Activated CD4-positive, alpha-beta T cell treated with anti-CD3 and anti-CD28 coated beads, Interleukin-2, Interleukin-4, amounts not matched to agents 100 ng/mL and 50 ng/mL, durations not matched to agents 16 hours and 8 hours (primary cell): ENCODE data around the gene SELENOI.
"Not testable (repeated sequence)": the region's sequence is repeated elsewhere in the genome, so short reads cannot be mapped to it uniquely, and the experiment has no call there.

ENCODE experiments used
- DNase-seq: peaks from one replicate; pipeline ENCODE4 v3.0.0-alpha.2; 2020; ENCODE audit warnings: low spot score

Gene SELENOI, protein sequence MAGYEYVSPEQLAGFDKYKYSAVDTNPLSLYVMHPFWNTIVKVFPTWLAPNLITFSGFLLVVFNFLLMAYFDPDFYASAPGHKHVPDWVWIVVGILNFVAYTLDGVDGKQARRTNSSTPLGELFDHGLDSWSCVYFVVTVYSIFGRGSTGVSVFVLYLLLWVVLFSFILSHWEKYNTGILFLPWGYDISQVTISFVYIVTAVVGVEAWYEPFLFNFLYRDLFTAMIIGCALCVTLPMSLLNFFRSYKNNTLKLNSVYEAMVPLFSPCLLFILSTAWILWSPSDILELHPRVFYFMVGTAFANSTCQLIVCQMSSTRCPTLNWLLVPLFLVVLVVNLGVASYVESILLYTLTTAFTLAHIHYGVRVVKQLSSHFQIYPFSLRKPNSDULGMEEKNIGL

DNA sequence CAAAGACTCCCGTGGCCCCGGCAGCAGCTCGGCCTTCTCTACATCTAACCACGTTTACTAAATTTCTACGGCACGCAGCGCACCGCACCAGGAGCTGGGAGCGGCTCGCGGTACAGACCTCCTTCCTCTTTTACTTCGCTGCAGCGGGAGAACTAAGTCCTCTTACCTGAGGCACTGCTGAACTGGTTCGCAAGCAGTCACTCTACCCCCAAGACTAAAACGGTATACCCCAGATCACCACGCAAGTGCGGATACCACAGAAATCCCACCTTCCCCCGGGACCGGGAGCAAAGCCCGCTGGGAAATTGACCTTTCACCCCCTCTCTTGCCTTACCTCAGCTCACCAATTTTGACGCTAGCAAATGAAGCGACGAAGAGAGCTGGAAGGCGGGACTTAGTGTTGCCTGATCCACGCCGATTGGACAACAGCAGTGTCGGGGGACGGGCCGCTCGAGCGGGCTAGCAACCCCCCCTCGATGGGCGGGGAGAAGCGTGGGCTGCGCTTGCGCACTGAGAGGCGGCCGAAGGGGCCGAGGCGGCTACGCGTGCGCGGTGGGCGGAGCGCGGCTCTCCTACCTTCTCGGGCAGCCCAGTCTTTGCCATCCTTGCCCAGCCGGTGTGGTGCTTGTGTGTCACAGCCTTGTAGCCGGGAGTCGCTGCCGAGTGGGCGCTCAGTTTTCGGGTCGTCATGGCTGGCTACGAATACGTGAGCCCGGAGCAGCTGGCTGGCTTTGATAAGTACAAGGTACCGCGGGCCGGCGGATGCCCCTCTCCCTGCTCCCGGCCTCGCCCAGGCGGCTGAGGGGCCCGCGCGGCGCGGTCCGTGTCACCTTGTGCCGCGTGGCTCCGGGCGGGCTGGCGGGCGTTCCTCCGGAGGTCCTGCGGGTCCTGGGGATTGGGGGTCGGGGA, at the start of gene SELENOI:
Gene SELENOI (plus strand): TSS at position 599 of the 909 bp plus-strand sequence. CDS start 90 bp downstream, at position 689.
- peak; percentile 100 for DNase-seq

DNA sequence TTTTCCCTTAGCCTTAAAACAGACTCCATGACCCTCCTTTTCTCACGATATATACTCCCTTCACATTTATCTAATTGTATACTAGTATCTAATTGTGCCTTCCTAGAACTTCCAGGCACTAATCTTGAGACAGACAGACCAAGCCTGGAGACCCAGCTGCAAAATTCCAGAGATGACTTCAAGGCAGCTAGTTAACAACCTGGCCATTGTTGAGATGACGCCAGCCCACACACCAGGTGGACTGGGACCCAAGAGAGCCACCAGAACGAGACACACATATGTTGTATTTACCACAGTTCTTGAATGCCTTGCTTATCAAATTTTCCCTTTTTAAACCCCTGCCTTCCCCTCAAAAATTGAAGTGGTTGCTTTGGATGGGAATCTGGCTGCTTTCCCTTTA, 48.9 kb upstream of the SELENOI start:
- no peak for DNase-seq

DNA sequence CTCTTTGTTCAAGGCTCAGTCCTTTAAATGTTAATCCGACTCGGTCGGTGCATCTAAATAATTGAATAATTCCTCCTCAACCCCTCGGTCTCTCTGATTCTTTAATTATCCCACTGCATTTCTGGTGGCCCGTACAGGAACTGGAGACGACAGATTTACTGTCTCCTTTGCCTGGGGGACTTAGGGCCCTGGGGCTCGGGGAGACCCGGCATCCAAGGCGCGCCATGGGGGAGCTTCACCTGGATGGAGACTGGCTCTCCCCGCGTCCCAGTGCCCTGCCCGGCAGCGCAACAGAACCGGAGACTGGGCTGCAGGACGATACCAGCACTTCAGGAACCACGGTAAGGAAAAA, 47.7 kb upstream of the SELENOI start:
- DNase-seq: no peak

DNA sequence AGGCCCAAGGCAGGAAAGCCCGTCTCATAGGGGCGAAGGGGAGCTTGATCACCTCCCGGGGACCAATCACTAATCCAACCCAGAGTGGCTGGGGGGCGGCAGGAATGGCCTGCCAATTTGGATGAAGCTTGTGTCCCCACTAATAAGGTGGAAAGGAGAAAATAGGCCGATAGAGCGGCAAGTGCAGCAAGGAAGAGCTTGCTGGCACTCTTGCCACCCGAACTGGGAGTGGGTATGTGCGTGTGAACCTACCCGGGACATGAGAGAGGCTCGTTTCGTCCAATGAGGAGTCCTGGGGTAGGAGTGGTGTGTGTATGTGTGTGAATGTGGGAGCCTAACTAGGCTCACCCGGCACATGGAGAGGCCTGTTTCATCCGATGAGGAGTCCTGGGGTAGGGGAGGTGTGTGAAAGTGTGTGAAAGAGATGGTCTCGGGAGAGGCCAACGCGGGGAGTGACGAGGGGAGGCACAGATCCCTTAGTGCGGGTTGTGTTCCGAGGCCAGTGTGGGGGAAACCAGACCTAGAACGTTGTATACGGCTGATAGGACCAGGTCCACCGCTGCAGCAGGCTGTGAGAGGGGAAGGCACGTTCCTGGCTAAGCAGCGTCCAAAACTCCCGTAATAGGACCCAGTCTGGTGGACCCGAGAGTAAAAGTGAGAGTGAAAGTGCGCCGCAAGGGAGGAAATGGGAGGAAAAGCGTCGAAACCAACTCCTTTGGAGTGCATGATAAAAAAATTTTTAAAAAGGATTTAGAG, 47.1 kb upstream of the SELENOI start:
- DNase-seq: peak; percentile 21

DNA sequence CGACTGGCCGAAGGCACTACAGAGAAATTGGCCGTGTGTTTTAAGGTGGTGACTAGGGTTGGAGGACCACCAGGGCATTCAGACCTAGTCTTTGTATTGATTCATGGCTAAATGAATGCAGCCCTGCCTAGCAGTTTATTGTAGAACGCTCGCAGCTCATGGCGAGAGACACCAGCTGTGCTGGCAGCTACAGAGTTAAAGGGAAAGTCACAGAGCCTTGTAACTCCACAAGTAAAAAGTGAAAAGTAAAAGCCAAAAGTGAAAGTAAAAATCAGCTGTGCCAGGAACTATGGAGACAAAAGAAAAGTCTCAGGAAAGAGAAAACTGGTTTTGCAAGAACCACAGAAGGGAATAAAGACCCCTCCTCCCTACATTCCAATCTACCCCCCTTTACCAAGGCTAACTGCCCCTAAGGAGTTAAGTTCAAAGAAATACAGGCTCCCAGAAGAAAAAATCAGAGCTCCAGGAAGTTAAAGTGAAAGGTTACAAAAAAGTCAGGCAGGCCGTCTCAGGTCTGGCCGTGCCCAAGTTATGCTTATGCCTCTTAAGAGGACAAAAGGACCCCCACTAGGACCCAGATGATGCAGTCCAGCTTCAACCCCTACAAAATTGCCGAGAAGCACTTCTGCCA, 46.4 kb upstream of the SELENOI start:
- peak; percentile 24 for DNase-seq

DNA sequence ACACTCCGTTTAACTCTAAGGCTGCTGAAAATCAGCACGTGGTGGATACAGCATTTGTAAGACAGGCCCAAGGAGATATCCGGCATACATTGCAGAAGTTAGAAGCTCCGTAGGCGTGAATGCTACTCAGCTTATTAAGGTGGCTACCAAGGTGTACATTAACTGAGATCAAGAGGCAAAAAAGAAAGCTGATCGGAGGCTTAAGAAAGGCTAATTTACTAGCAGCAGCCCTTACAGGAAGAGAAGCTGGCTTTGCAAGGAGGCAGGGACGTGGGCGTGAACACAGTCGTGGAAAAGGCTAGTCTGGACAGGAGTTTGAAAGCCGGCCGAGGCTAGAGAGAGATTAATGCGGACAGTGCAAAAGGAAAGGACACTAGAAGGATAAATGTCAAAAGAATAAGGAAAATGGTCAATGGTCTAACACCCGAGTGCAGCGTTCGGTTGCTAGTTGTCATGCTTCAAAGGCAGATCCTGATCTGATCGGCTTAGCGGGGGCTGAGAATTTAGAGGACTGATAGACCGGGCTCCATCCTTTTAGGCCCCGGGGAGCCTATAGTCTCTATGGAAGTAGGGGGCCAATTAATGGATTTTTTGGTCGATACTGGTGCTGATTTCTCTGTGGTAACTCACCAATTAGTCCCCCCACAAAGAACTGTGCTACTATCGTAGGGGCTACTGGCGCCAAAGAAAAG, 45.6 kb upstream of the SELENOI start:
- no peak for DNase-seq

DNA sequence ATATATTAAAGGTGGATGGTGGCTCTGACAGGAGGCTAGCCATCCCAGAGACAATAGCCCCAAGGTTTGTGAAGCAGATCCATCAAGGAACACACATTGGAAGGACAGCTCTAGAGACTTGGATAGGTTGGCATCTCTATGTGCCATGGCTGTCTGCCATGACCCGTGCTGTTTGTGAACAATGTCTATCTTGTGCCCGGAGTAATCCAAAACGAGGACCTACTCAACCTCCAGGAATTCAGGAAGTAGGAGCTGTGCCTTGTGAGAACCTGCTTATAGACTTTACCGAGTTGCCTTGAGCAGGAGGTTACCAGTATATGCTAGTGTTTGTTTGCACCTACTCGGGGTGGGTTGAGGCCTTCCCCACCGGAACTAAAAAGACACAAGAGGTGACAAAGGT, 43.1 kb upstream of the SELENOI start:
- no peak for DNase-seq

DNA sequence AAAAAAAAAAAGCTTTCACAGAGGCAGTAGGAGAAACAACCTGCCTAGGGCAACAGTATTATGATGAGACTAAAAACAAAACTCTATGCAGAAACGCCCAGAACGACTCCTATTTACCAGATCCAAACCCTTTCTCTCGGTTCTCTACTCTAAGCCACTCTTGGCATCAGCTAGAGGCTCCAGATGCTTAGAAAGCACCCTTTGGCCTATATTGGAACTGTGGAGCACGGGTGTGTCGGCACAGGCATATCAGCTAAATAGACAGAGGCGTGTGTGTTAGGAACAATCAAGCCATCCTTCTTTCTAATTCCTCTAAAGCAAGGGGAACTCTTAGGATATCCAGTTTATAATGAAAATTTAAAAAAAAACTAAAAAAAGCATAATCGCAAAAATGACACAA, 40.8 kb upstream of the SELENOI start:
- DNase-seq: not testable (repeated sequence)

DNA sequence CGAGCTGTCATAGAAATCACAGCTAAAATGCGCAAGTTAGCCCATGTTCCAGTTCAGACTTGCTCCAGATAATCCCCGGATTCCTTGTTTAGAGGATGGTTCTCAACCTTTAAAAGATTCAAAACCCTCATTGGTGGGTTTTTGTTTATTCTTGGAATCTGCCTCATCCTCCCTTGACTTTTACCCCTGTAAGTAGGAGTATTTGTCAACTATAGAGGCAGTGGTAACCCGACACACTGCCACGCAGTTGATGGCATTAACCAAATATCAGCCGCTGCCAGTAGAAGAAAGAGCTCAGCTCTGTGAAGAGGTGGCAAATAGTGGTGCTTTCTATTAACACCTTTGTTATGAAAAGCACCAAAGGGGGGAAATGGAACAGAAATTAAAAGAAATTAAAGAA, 40.4 kb upstream of the SELENOI start:
- no peak for DNase-seq

DNA sequence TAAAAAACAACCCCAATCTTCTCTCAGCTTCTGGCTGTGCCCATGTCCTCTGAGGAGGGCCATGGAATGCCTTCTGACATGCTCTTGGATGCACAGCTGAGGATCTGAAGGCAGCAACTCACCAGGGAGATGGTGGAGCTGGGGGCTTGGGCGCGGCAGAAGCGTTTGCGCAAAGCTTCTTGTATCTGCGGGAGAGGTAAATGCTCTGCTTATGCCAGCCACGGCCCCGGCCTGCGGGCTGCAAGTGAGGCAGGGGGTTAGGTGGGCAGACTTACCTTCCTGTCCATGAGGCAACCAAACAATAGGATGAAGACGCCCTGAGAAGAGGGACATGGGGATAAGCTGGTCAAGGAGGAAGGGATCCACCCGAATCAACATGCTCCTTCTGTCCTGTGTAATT, 36.0 kb upstream of the SELENOI start:
- DNase-seq: no peak

DNA sequence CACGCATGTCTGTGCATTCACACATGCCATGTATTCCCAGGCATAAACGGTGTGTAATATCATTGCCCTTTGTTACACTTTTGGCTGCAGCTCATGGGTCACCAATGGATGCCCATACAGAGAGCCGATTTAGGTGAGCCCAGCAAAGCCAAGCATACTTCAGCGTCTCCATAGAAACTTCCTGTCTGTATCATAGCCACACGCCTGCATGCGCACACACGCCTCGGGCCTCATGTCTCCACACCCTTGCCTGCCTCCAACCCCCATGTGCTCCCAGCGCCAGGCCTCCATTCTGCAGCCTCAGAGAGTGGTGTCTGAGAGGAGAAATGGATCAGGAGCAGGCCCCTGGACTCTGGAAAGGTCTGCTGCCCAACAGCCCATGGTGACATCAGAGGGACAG, 33.5 kb upstream of the SELENOI start:
- no peak for DNase-seq

DNA sequence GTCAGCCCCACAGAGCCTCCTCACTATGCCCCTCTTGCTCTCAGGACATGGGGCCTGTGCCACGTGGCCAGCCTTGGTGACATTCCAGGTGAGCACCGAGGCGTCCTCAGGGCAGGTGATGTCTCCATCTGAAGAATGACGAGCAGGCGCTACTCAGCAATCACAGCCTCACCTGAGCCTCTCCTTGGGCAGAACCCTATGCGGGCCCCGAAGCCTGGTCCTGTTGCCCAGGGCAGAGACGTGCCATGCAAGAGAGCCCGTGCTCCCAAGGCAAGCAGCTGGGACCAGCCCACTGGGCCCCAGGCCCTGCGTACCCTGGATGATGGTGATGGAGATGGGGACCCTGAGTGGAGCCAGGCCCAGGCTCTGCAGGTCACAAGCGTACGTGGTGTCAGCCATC, 32.5 kb upstream of the SELENOI start:
- no peak for DNase-seq

DNA sequence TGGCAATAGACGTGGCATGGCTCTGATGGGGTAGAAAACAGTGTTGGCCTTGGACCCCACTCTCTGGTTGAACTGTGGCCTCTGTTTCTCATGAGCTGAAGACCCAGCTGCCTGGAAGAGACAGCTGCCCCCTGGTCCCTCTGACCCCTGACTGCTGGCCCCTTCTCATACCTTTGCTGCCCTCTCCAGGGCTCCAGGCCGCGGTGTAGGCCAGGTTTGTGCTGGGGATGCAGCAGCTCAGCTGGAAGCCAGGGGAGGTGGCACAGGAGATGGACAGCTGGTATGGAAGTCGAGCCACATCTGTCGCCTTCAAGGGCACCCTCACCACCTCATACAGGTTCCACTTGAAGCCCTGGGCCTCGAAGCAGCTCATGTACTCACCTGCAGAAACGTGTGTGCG, 31.7 kb upstream of the SELENOI start:
- DNase-seq: no peak

DNA sequence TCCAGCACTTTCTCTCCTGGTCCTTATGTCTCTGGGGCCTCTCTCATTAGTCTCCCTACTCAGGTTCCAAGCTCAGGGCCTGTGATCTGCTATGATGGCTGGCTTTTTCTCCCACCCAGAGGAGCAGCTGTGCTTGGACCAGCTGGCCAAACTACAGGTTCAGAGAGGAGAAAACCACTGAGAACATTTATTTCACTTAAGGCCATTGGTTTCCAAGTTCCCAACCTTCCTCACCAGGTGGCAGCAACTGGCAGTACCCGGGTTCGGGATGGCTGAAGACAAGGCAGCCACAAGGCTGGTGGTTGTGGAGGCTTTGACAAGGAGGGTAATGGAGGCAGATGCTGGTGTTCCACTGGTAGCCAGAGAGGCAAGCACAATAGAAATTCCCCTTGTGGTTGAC, 29.9 kb upstream of the SELENOI start:
- DNase-seq: no peak

DNA sequence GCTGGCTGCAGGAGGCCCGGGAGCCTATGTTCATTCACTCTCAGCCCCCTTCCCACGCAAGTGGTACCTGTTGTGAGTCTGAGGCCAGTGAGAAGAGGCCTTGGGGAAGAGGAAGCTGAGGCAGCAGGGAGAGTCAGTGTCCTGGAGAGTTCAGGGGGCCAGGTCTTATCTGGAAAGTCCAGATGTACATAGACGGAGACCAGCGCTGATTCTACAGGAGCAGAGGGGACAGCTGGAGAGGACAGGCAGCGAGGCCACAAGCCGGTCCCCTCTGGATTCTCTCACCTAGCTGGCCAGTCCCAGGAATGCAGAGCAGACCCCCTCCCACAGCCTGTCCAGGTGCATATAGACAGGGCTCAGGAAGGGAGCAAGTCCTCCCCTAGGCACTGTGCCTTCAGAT, 29.1 kb upstream of the SELENOI start:
- no peak for DNase-seq

DNA sequence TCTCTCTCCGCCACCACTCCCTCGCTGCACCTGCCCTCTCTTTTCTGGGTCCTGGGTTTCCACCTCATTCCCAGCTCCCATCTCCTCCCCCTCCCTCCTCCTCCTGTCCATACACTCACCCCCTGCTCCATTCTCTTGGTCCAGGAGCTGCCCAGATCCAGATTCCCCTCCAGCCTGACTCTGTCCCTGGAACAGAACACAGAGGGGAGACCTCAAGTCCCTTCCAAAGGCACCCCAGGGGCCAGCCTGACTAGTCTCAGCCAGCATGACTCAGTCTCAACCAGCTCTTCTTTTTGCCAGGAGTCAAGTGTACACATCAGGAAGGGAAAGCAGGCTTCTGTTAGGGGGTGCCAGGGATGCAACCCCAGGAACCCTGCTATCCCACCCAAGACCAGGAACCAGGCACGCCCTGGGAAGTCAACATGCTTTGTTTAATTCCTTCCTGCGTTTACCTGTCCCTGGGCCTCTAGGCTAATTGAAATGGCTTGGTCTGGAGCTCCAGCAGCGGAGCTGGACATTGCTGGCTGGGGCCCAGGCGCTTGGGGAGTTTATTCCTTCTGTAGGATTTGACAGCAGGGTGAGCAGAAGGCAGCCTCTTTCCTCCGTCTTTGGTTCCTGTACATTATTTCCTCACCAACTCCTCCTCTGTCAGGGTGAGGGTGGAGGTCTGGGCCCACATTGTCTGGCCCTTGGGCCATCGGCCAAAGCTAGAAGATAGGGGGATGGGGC, 28.4 kb upstream of the SELENOI start:
- DNase-seq: no peak

DNA sequence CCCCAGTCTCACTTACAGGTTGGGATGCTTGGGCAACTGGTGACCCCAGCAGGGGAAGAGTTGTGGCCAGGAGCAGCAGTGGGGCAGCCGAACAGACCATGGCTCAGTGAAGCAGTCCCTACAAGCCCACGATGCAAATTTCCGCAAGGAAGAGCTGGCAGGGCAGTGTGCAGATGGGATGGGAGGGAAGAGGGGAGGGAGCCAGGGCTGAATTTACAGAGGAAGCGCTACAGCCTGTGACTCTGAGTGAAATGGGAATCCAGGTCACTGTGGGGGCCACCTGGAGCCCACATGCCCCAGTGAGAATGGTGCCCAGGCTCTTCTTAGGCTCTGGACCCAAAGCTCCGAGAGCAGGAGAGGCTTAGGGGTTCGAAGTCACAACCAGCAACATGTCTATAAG, 27.0 kb upstream of the SELENOI start:
- no peak for DNase-seq

DNA sequence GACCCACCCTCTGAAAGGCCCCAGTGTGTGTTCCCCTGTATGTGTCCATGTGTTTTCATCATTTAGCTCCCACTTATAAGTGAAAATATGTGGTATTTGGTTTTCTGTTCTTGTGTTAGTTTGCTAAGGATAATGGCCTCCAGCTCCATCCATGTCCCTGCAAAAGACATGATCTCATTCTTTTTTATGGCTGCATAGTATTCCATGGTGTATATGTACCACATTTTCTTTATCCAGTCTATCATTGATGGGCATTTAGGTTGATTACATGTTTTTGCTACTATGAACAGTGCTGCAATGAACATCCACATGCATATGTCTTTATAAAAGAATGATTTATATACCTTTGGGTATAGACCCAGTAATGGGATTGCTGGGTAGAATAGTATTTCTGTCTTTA, 21.5 kb upstream of the SELENOI start:
- DNase-seq: not testable (repeated sequence)

DNA sequence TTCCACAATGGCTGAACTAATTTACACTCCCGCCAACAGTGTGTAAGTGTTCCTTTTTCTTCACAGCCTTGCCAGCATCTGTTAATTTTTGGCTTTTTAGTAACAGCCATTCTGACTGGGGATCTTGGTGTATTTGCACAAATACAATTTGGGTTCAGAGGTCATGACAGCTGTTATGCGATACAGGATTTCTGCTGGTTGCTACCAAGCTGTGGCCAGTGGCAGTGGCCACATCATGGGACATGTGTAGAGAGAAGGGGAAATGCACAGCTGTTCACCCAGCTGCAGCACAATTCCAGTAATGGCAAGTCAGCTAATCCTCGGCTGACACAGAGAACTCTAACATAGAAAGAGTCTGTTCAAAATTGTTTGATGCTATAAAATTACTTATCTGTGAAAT, 21.0 kb upstream of the SELENOI start:
- DNase-seq: no peak

DNA sequence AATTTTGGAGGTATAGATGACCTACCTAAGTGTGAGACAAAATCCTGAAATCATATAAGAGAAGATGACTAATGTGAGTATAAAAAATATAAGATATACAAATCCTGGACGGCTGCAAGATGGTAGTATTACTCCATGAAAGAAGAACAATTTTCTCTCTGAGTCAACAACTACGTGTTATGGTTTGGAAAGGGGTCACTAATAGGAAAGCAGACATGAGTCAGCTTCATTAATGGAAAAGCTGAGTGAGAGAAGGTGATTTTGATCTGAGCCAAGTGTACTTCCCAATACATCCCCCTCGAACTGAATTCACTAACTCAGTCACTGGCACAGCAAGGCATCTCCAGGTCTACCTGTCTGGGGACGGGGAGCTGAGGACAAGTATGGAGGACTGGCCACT, 20.1 kb upstream of the SELENOI start:
- DNase-seq: no peak

DNA sequence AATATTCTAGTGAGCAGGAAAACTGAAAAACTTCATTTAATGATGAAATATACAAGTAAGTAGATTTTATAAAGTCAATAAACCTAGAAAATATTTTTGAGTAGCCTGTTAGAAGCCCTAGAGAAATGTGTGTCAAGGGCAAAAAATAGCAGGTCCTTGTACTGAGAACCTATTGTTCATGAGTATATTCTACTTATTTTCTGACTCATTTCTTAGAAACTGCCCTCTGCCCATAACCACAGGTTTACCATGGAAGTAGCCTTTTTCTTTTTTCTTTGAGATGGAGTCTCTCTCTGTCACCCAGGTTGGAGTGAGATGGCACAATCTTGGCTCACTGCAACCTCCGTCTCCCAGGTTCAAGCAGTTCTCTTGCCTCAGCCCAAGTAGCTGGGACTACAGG, 19.4 kb upstream of the SELENOI start:
- DNase-seq: no peak
